SU-DHL-6 (cell line): ENCODE data around the gene BOC.

Experiments
- EZH2phosphoT487 ChIP-seq: fragments of 200-600 bp; sonication (generic), shearing (Covaris generic); conservative IDR thresholded peaks from 2 replicates; pipeline ENCODE4 v1.6.1; 2018; ENCODE audit warnings: mild to moderate bottlenecking, antibody characterized with exemption, low read length, moderate library complexity, mixed read lengths
- TF ChIP-seq, protein P1 (sequence below): fragments of 200-600 bp; sonication (generic); IDR thresholded peaks from one replicate; pipeline ENCODE4 v1.5.1; 2017; ENCODE audit warnings: antibody characterized with exemption, mild to moderate bottlenecking, low read length, moderate library complexity; ENCODE audit not compliant: insufficient read depth, poor library complexity, severe bottlenecking

GRCh38 chr3:113284453-113285050 lies 73.2 kb downstream of the BOC start:
- TF ChIP-seq, protein P1, sequence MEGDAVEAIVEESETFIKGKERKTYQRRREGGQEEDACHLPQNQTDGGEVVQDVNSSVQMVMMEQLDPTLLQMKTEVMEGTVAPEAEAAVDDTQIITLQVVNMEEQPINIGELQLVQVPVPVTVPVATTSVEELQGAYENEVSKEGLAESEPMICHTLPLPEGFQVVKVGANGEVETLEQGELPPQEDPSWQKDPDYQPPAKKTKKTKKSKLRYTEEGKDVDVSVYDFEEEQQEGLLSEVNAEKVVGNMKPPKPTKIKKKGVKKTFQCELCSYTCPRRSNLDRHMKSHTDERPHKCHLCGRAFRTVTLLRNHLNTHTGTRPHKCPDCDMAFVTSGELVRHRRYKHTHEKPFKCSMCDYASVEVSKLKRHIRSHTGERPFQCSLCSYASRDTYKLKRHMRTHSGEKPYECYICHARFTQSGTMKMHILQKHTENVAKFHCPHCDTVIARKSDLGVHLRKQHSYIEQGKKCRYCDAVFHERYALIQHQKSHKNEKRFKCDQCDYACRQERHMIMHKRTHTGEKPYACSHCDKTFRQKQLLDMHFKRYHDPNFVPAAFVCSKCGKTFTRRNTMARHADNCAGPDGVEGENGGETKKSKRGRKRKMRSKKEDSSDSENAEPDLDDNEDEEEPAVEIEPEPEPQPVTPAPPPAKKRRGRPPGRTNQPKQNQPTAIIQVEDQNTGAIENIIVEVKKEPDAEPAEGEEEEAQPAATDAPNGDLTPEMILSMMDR, result no peak
- no peak for TF ChIP-seq EZH2phosphoT487
